ENCODE results near the gene MYBPC2. TPM values are rescaled to one million over a fixed set of nuclear protein-coding genes. Genes with fewer than 3 reads are reported as not detected.

Gene MYBPC2
- total RNA-seq, 2 donors from 2014 or later: not detected

- peaks cover 0 to 7% of the 10 kb centered on the region in 2 donors for H3K27me3 ChIP-seq
- no peaks in the 10 kb centered on the region for H3K4me1 ChIP-seq
- ATAC-seq (no peak), DNase-seq (no peak)
- H3K36me3 ChIP-seq (replicated peaks in 1 of 2; ENCODE audit: insufficient read depth in 1 of 2, low read depth in 2 of 2): no peaks in the 10 kb centered on the region
- whole genome bisulfite sequencing, 2 donors: 47 to 50% methylated on average over 2 of the region's 2 CpGs
- no peak overlapping the region for H3K27ac ChIP-seq
- no peaks in the 10 kb centered on the region for H3K9me3 ChIP-seq
- TF ChIP-seq CTCF (IDR thresholded peaks at IDR 0.05): no peak
- no peak for TF ChIP-seq POLR2A (IDR thresholded peaks at IDR 0.05)
- intact Hi-C loops (cut with DNase I): no loop called here
- no peak overlapping the region for H3K4me3 ChIP-seq
These were observed 23.3 kb downstream of the MYBPC2 start for GRCh38 chr19:50455992-50456391.

GRCh38 chr19:50457300-50457699 lies 24.6 kb downstream of the MYBPC2 start:
- no peaks in the 10 kb centered on the region for H3K4me1 ChIP-seq
- no peak for DNase-seq
- H3K27ac ChIP-seq: no peak overlapping the region
- intact Hi-C loops (cut with DNase I): no loop called here
- ATAC-seq: no peak
- no peak for TF ChIP-seq CTCF (IDR thresholded peaks at IDR 0.05)
- TF ChIP-seq POLR2A (IDR thresholded peaks at IDR 0.05): no peak
- no peaks in the 10 kb centered on the region for H3K36me3 ChIP-seq (replicated peaks in 1 of 2; ENCODE audit: insufficient read depth in 1 of 2, low read depth in 2 of 2)
- WGBS, 2 donors: 75% methylated on average over 5 of the region's 5 CpGs; no CpG with 5 or more reads in 1 of the 2 donors
- H3K9me3 ChIP-seq: no peaks in the 10 kb centered on the region
- no peak overlapping the region for H3K4me3 ChIP-seq
- peaks cover 0 to 11% of the 10 kb centered on the region in 2 donors for H3K27me3 ChIP-seq

- DNase-seq: no peak
- TF ChIP-seq CTCF (IDR thresholded peaks at IDR 0.05) (no peak), POLR2A (IDR thresholded peaks at IDR 0.05) (no peak)
- no peaks in the 10 kb centered on the region for H3K4me1 ChIP-seq
- 34 to 41% methylated on average over 13 to 45 of the region's 50 CpGs for WGBS, 2 donors
- H3K36me3 ChIP-seq (replicated peaks in 1 of 2; ENCODE audit: insufficient read depth in 1 of 2, low read depth in 2 of 2): no peaks in the 10 kb centered on the region
- no peak for ATAC-seq
- intact Hi-C loops (cut with DNase I): no loop called here
- peaks cover 0 to 11% of the 10 kb centered on the region in 2 donors for H3K27me3 ChIP-seq
- no peaks in the 10 kb centered on the region for H3K9me3 ChIP-seq
- no peak overlapping the region for H3K27ac ChIP-seq
- no peak overlapping the region for H3K4me3 ChIP-seq
These were observed 25.8 kb downstream of the MYBPC2 start for GRCh38 chr19:50458396-50459066.

- Histone ChIP-seq H3K4me3 (no peak overlapping the region), H3K27me3 (peaks cover 0 to 11% of the 10 kb centered on the region in 2 donors), H3K9me3 (no peaks in the 10 kb centered on the region), H3K27ac (no peak overlapping the region), H3K4me1 (no peaks in the 10 kb centered on the region), H3K36me3 (replicated peaks in 1 of 2; ENCODE audit: insufficient read depth in 1 of 2, low read depth in 2 of 2) (no peaks in the 10 kb centered on the region)
- intact Hi-C loops (cut with DNase I): no loop called here
- 56% methylated on average over 17 of the region's 32 CpGs; no CpG with 5 or more reads in 1 of the 2 donors for WGBS, 2 donors
- DNase-seq (no peak), ATAC-seq (no peak)
- TF ChIP-seq CTCF (IDR thresholded peaks at IDR 0.05) (no peak), POLR2A (IDR thresholded peaks at IDR 0.05) (no peak)
These were observed 26.4 kb downstream of the MYBPC2 start for GRCh38 chr19:50459067-50459456.

GRCh38 chr19:50459638-50460037 lies 26.9 kb downstream of the MYBPC2 start:
- 33 to 84% methylated on average over 1 of the region's 1 CpG for WGBS, 2 donors
- intact Hi-C loops (cut with DNase I): loop anchor here (5.0 kb wide), 1 partner anchor 87 kb away; no protein-coding TSS in a partner anchor
- DNase-seq (no peak), ATAC-seq (no peak)
- H3K4me1 ChIP-seq: no peaks in the 10 kb centered on the region
- no peak overlapping the region for H3K27ac ChIP-seq
- H3K9me3 ChIP-seq: no peaks in the 10 kb centered on the region
- peaks cover 0 to 11% of the 10 kb centered on the region in 2 donors for H3K27me3 ChIP-seq
- TF ChIP-seq CTCF (IDR thresholded peaks at IDR 0.05): no peak
- no peak for TF ChIP-seq POLR2A (IDR thresholded peaks at IDR 0.05)
- H3K36me3 ChIP-seq (replicated peaks in 1 of 2; ENCODE audit: insufficient read depth in 1 of 2, low read depth in 2 of 2): no peaks in the 10 kb centered on the region
- no peak overlapping the region for H3K4me3 ChIP-seq
